DLD1 (cell line): ENCODE results near the gene GSTCD.

Source experiments
- in situ Hi-C: cut with HindIII; loops from 2 replicates; pipeline ENCODE4 v1.10.0; 2017; ENCODE audit warnings: low sequenced_read_pairs

The GSTCD gene

DNA sequence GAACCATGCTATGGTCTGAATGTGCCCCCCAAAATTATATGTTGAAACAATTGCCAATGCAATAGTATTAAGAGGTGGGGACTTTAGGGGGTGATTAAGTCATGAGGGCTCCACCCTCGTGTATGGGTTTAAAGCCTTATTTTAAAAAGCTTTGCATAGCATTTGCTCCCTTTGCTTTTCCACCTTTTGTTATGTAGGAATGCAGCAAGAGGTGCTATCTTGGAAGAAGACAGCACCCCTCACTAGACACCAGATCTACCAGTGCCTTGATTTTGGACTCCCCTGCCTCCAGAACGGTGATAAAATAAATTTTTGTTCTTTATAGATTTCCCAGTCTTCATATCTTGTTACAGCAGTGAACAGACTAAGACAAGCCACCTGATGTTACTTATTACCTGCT is 163.4 kb downstream of the GSTCD start:
- in situ Hi-C loops = no loop called here

GRCh38 chr4:105875233-105875632 is 166.6 kb downstream of the GSTCD start:
- in situ Hi-C loops = no loop called here

DNA sequence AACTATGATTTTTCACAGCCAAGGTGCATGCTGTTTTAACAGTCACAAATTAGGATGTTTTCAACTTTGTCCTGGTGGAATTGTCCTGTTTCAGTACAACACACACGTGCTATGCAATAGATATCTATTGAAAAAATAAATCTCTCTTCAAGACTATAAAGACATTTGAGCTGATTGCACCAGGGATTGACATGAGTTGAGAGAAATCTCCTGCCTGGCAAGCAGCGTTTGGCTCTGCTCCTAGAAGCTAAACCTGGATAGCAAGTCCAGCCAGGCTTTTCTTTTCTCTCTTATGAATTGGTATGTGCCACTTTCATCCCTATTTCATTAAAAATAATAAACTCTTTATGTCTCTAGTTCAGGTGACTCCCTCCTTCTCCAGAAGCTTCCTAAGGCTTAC is 170.1 kb downstream of the GSTCD start:
- in situ Hi-C loops = no loop called here

GRCh38 chr4:105887508-105887907 is 178.9 kb downstream of the GSTCD start:
- in situ Hi-C loops = no loop called here

DNA sequence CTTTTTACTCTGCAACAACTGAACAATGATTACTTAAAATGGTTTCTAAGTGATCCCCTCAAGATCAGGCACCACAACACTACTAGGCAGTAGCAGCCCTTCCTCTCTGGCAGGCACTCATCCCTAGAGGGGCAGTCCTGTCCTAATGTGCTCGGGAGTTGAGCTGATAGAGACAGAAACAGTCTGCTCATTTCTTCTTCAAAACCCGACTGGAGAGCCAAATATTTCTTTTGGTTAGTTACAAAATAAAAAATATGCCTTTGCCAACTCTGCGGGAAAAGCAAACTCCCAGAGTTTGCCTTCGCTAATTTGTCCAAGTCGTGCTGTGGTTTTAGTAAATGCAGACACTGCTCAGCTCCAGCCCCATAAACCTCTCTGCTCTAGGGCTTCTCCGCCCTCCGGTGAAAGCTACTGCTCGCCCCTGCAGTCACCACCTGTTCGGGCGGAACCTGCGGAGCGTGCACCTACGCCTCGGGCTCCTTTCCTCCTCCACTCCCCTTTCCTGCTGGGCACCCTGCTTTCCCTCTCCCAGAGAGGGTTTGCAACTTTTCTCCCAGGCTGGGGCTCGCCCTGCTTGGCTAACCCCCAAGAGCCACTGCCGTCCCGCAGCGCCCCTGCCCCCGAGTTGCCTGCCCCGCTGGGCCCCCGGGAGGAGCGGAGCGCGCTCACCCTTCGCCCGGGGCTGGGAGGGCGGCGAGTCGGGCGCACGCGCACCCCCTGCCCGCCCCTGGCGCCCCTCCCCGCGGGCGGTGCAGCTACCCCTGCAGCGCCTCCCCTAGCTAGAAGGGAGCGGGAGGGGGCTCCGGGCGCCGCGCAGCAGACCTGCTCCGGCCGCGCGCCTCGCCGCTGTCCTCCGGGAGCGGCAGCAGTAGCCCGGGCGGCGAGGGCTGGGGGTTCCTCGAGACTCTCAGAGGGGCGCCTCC is 186.3 kb downstream of the GSTCD start, which contains the start of gene NPNT:
Gene NPNT (plus strand): TSS at position 812 of the 923 bp plus-strand sequence. CDS start 182 bp downstream, outside the sequence.
- in situ Hi-C loops = no loop called here

GRCh38 chr4:105895583-105896460 is 187.2 kb downstream of the GSTCD start:
- in situ Hi-C loops = no loop called here

- in situ Hi-C loops = no loop called here
Observed at GRCh38 chr4:105896461-105896942, 187.9 kb downstream of the GSTCD start.
